GM12878 (cell line): ENCODE data around the gene HEG1. TPM values are rescaled to one million over a fixed set of nuclear protein-coding genes. Genes with fewer than 3 reads are reported as not detected.

Experiments
- ATAC-seq: fragments of 200-7000 bp; cut with Tn5 transposase; 3 replicates; pipeline ENCODE4 v1.9.1; 2020; ENCODE audit warnings: mild to moderate bottlenecking, moderate library complexity
- BruUV-seq: library from RNA; stranded (reverse); fragments of 400-500 nt; replicated peaks from 2 replicates; lab custom pipeline; 2021; lab: Mats Ljungman, UMichigan
- CTCF ChIA-PET: fragments of 300-600 bp; sonication (Branson Sonifier 250); formaldehyde crosslinking; extraction: SDS; loops from one replicate; lab custom pipeline; 2021; ENCODE audit warnings: inconsistent platforms; lab: Yijun Ruan, JAX
- POLR2A ChIA-PET: fragments of 350-600 bp; formaldehyde crosslinking; extraction: SDS; loops from one replicate; lab custom pipeline; 2021; ENCODE audit warnings: inconsistent platforms; lab: Charles Lee
- RAD21 ChIA-PET: fragments of 300-600 bp; sonication (Branson Sonifier 250); formaldehyde crosslinking; loops from one replicate; lab custom pipeline; 2023; ENCODE audit warnings: antibody characterized with exemption; ENCODE audit not compliant: unreplicated experiment; lab: Charles Lee
- SMC1A ChIA-PET: fragments of 300-600 bp; sonication (Branson Sonifier 250); formaldehyde crosslinking; loops from one replicate; lab custom pipeline; 2023; ENCODE audit not compliant: unreplicated experiment, uncharacterized antibody; lab: Charles Lee
- DNase-seq: peaks from one replicate; pipeline ENCODE4 v3.0.0-alpha.2; 2011; ENCODE audit warnings: low read depth, low spot score
- FAIRE-seq: peaks from 3 replicates; lab custom pipeline; 2011; peaks lifted over from hg19 to GRCh38; lab: Jason Lieb, UNC
- H2AFZ ChIP-seq: 2 replicates; pipeline ENCODE4 v1.6.0; 2011; ENCODE audit warnings: low read depth, low read length, control low read depth; ENCODE audit not compliant: control insufficient read depth
- H3K27ac ChIP-seq: 2 replicates; pipeline ENCODE4 v1.5.1; 2011; ENCODE audit warnings: control low read depth; ENCODE audit not compliant: control insufficient read depth, insufficient read depth
- H3K27me3 ChIP-seq, 2 experiments: replicated peaks in 1 of 2; 2 replicates each; pipeline versions ENCODE4 v1.6.0 to v1.6.1; 2011; ENCODE audit warnings: low read length in 1 of 2; ENCODE audit not compliant: control insufficient read depth in 2 of 2, insufficient read depth in 2 of 2
- H3K36me3 ChIP-seq, 2 experiments: 2 replicates each; pipeline ENCODE4 v1.5.1; 2011; ENCODE audit warnings: low read length in 1 of 2; ENCODE audit not compliant: control insufficient read depth in 2 of 2, insufficient read depth in 2 of 2
- H3K4me1 ChIP-seq: 2 replicates; pipeline ENCODE4 v1.6.1; 2011; ENCODE audit warnings: mild to moderate bottlenecking, low read length, moderate library complexity, mixed read lengths; ENCODE audit not compliant: control insufficient read depth, insufficient read depth
- H3K4me2 ChIP-seq: 2 replicates; pipeline ENCODE4 v1.6.0; 2011; ENCODE audit warnings: control low read depth; ENCODE audit not compliant: control insufficient read depth, insufficient read depth
- H3K4me3 ChIP-seq: fragments of 200-600 bp; sonication (generic); 2 replicates; pipeline ENCODE4 v1.5.1; 2016
- H3K79me2 ChIP-seq: 2 replicates; pipeline ENCODE4 v1.6.0; 2011; ENCODE audit warnings: low read length; ENCODE audit not compliant: control insufficient read depth, insufficient read depth
- H3K9ac ChIP-seq: 2 replicates; pipeline ENCODE4 v1.8.0; 2011; ENCODE audit warnings: low read length, control low read depth, mixed read lengths; ENCODE audit not compliant: control insufficient read depth, insufficient read depth
- H3K9me3 ChIP-seq: replicated peaks from 3 replicates; pipeline ENCODE4 v1.5.1; 2011; ENCODE audit warnings: mild to moderate bottlenecking, low read length; ENCODE audit not compliant: control insufficient read depth, insufficient read depth
- H4K20me1 ChIP-seq: 2 replicates; pipeline ENCODE4 v1.6.0; 2011; ENCODE audit not compliant: control insufficient read depth, insufficient read depth
- ATF2 ChIP-seq: IDR thresholded peaks from 2 replicates; pipeline ENCODE4 v1.6.1; 2012; ENCODE audit warnings: low read length, inconsistent platforms
- CBX3 ChIP-seq: fragments of 200-600 bp; sonication (generic); IDR thresholded peaks from 2 replicates; pipeline ENCODE4 v1.6.1; 2016; ENCODE audit warnings: low read depth, borderline replicate concordance
- CHD4 ChIP-seq: fragments of 200-600 bp; sonication (generic); IDR thresholded peaks from 2 replicates; pipeline ENCODE4 v1.6.1; 2016; ENCODE audit warnings: mild to moderate bottlenecking
- MEF2B ChIP-seq: fragments of 450-650 bp; IDR thresholded peaks from 2 replicates; pipeline ENCODE4 v1.6.1; 2018; ENCODE audit warnings: mild to moderate bottlenecking, moderate library complexity; ENCODE audit not compliant: partially characterized antibody, poor library complexity, severe bottlenecking
- NFXL1 ChIP-seq: fragments of 450-650 bp; IDR thresholded peaks from 2 replicates; pipeline ENCODE4 v1.6.1; 2017; ENCODE audit warnings: antibody characterized with exemption, mild to moderate bottlenecking, borderline replicate concordance
- NFYA ChIP-seq: IDR thresholded peaks from 2 replicates; pipeline ENCODE4 v1.6.1; 2011; ENCODE audit warnings: low read depth, mild to moderate bottlenecking, low read length, improper control_type of control experiment, borderline replicate concordance
- NFYB ChIP-seq: IDR thresholded peaks from 2 replicates; pipeline ENCODE4 v1.6.1; 2011; ENCODE audit warnings: low read depth, mild to moderate bottlenecking, low read length, improper control_type of control experiment, moderate library complexity; ENCODE audit not compliant: insufficient read depth
- PKNOX1 ChIP-seq: fragments of 450-650 bp; IDR thresholded peaks from 2 replicates; pipeline ENCODE4 v1.6.1; 2016; ENCODE audit warnings: mild to moderate bottlenecking
- RAD51 ChIP-seq: fragments of 450-650 bp; IDR thresholded peaks from 2 replicates; pipeline ENCODE4 v1.6.1; 2016; ENCODE audit warnings: moderate library complexity, mild to moderate bottlenecking, inconsistent platforms
- SIN3A ChIP-seq: IDR thresholded peaks from 2 replicates; pipeline ENCODE4 v1.6.1; 2012; ENCODE audit warnings: low read depth, low read length, improper control_type of control experiment
- ZBED1 ChIP-seq: IDR thresholded peaks from 2 replicates; pipeline ENCODE4 v1.6.1; 2016; ENCODE audit warnings: borderline replicate concordance
- WGBS: methylation state at CpG from one replicate; pipeline ENCODE4 v1.1.6; 2016; ENCODE audit warnings: low lambda C conversion rate; ENCODE audit not compliant: insufficient replicate concordance, insufficient coverage; ENCODE audit errors: missing lambda C conversion rate; 5-methylcytosine and 5-hydroxymethylcytosine counted together
- in situ Hi-C: fragments of 300-500 bp; cut with MboI; formaldehyde crosslinking; loops from 9 replicates; pipeline ENCODE4 v1.14.3; 2018; ENCODE audit warnings: mixed read lengths
- intact Hi-C: fragments of 100-400 bp; cut with micrococcal nuclease; formaldehyde crosslinking; loops from one replicate; pipeline ENCODE4 v1.14.2; 2022; ENCODE audit not compliant: unreplicated experiment
- polyA plus RNA-seq, 11 experiments: library from polyadenylated mRNA; depleted of rRNA in 4 of 11; unstranded in 6 of 11; stranded (reverse) in 5 of 11; fragments of >200 nt; fragmentation: Nextera tagmentation in 4 of 11; fragmentation: Illumina TruSeq in 1 of 11; extraction: Ambion mirVana in 4 of 11; extraction: Trizol in 1 of 11; gene quantifications; 1 replicate in 1 of 11; 2 replicates in 10 of 11; pipeline versions ENCODE4 v1.2.1 to v1.2.3, GENCODE V29; 2011 to 2016; ENCODE audit warnings: inconsistent platforms in 2 of 11, missing spikeins in 2 of 11, low read depth in 1 of 11
- total RNA-seq, 4 experiments: library from RNA; depleted of rRNA in 3 of 4; stranded (reverse); fragments of >200 nt in 3 of 4; fragmentation: Illumina TruSeq in 1 of 4; extraction: Trizol in 1 of 4; gene quantifications; 2 replicates each; pipeline versions ENCODE4 v1.2.1 to v1.2.3, GENCODE V29; 2013 to 2021

Gene HEG1
- total and polyA plus RNA-seq, 10 of the 15 experiments (the other 5 are each of a cell fraction or from before 2014, with no cell fraction given), result 2.2 to 32.1 (median 7.6) TPM

- no TSS peak for BruUV-seq
- intact Hi-C loops, result no loop called here
- ATAC-seq (no peak), DNase-seq (no peak), FAIRE-seq (no peak)
- ChIA-PET CTCF (interaction anchor here (0.6 kb wide), 1 partner anchor 346 kb away, joined by 3 read pairs; no protein-coding TSS in a partner anchor), RAD21 (interaction anchor here (0.9 kb wide), 1 partner anchor 40 kb away, joined by 3 read pairs; no protein-coding TSS in a partner anchor), SMC1A (interaction anchor here (0.8 kb wide), 1 partner anchor 9 kb away, joined by 3 read pairs; no protein-coding TSS in a partner anchor), POLR2A (no interaction called here)
- no peak overlapping the region for H3K4me2 ChIP-seq
- in situ Hi-C loops, result no loop called here
- no peaks in the 10 kb centered on the region for H3K9me3 ChIP-seq
- H3K27ac ChIP-seq, result no peak overlapping the region
- H3K4me1 ChIP-seq, result no peaks in the 10 kb centered on the region
- no peak overlapping the region for H3K4me3 ChIP-seq
- H3K79me2 ChIP-seq, result no peaks in the 10 kb centered on the region
- no peak overlapping the region for H3K9ac ChIP-seq
- TF ChIP-seq CBX3 (no peak), ZBED1 (no peak), RAD51 (no peak)
- no peak overlapping the region for H2AFZ ChIP-seq
- peaks cover 5 to 12% of the 10 kb centered on the region in 2 experiments for H3K36me3 ChIP-seq
- H4K20me1 ChIP-seq, result no peaks in the 10 kb centered on the region
- H3K27me3 ChIP-seq, result no peaks in the 10 kb centered on the region
Measured at GRCh38 chr3:124973290-124973689, 82.5 kb downstream of the HEG1 start.

- H3K36me3 ChIP-seq, result peaks cover 3 to 16% of the 10 kb centered on the region in 2 experiments
- 95% methylated on average over 3 of the region's 3 CpGs for WGBS
- FAIRE-seq (no peak), DNase-seq (no peak), ATAC-seq (no peak)
- ChIA-PET CTCF (interaction anchor here (1.0 to 1.4 kb wide), 3 partner anchors 23 to 44 kb away, joined by 3 to 4 read pairs (median 3); no protein-coding TSS in a partner anchor), SMC1A (interaction anchor here (0.8 to 1.3 kb wide), 3 partner anchors 37 to 51 kb away, joined by 3 to 5 read pairs (median 4); partner anchors contain the start of gene MUC13), RAD21 (interaction anchor here (0.9 to 1.1 kb wide), 2 partner anchors 44 to 211 kb away, joined by 3 read pairs; no protein-coding TSS in a partner anchor), POLR2A (no interaction called here)
- no peaks in the 10 kb centered on the region for H3K27me3 ChIP-seq
- no peak overlapping the region for H3K9ac ChIP-seq
- H3K9me3 ChIP-seq, result no peaks in the 10 kb centered on the region
- in situ Hi-C loops (no loop called here), intact Hi-C loops (no loop called here)
- TF ChIP-seq CHD4, result no peak
- TF ChIP-seq ATF2, result no peak
- TF ChIP-seq PKNOX1, result no peak
- no peak for TF ChIP-seq NFXL1
- no peak for TF ChIP-seq SIN3A
- no peak for TF ChIP-seq MEF2B
- TF ChIP-seq NFYA, result no peak
- no peak for TF ChIP-seq NFYB
- no TSS peak for BruUV-seq
- no peak overlapping the region for H3K4me3 ChIP-seq
- H4K20me1 ChIP-seq, result no peaks in the 10 kb centered on the region
- H3K4me1 ChIP-seq, result no peaks in the 10 kb centered on the region
- H3K27ac ChIP-seq, result no peak overlapping the region
- H3K79me2 ChIP-seq, result no peaks in the 10 kb centered on the region
- no peak overlapping the region for H3K4me2 ChIP-seq
- no peak overlapping the region for H2AFZ ChIP-seq
Measured at GRCh38 chr3:124972457-124972856, 83.3 kb downstream of the HEG1 start.
